Measurements from ENCODE around the gene FEZF2. TPM values are rescaled to one million over a fixed set of nuclear protein-coding genes. Genes with fewer than 3 reads are reported as not detected.

The FEZF2 gene
- not detected for total RNA-seq

DNA sequence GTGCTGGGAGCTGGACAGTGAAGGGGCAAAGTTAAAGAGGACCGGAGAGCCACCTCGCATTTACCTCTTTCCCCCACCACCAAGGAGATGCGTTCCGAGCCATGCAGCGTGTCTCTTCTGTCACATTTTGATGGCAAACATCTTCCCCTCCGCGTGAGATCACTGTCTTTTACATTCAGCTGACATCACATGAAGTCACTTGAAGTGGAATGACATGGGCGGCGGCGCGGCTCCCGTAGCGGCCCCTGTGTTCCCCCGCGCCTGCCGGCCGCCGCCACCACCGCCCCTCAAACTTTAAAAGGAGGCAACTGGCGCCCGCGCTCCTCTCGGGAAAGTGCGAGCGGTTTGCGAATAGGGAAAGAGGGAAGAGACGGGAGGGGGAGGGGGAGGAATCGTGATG, at the start of gene FEZF2:
Gene FEZF2, minus strand, starts transcription at position 336 of the 400 bp plus-strand sequence. CDS start 682 bp downstream, outside the sequence.
- no peak for DNase-seq

DNA sequence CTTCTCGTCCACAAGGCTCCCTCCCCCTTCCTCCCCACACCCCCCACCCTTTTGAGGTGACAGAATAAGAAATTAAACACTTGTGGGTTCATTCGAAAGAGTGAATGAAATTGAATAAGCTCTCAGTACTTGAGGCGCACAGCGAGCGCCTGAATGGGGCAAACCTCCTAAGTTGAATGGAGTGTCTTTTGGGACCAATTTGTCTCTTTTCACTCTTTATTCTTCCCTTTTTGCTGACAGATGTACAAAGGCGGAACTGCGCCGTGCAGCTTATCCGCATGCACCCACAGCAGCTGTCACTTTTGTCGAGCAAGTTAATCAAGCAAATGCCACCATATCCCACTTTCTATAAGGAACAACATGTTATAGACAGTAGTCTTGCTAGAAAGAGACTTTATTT, 47.9 kb upstream of the FEZF2 start:
- no peak for DNase-seq

DNA sequence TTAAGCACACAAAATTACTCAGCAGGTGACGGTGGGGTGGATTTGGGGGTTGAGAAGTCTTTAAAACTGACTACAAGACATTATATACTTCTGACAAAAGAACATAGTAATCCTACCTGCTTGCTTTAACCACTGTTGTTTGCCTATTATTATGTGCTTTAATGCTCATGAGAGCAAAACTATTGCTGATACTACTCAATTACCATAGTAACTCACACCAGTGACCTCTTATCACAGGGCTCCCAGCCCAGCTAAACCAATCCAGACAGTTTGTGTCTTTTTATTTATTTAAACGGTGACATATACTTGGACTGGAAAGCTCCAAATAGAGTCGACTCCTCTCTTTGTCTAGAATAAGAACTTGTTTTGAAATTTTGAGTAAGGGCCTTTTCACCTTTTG, 42.8 kb upstream of the FEZF2 start:
- no peak for DNase-seq

DNA sequence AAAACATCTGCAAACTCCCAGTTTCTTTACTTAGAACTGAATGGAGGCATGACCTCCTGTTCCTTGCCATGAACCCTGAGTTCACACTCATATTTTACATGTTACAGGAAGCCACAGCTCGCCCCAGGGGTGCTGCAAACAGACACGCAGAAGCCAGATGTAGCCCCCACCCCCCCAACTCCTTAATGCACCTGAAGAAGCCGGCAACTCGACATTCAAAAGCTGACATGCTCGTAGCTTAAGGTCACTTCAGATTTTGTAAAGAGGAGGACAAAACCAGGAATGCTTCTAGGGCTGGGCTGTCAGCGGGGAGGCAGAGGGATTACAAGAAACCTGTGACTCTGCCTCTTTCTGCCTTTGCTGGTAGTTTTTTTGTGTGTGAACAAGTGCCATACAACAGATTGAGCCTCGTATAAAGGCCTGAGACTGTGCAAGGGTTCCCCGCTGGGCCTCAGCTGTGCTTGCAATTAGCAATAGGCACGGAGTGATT, 42.0 kb upstream of the FEZF2 start:
- DNase-seq = no peak

DNA sequence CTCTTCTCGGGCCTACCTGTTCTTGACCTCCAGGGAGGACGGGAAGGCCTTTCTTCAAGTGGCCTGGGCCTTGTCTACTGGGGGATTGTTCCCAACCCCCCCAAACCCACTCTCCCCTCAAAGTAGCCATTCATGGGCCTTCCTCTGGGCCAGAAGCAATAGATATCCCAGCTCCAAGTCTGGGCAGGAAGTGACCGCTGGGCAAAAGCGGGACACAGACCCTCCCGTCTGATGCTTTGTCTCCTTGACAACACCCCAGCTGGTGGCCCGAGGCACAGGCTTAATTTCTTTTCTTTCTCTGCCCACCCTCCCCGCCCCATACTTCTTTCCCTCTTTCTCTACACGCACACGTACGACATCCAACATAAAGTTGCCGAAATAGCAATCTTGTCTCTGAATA, 41.4 kb upstream of the FEZF2 start:
- DNase-seq = no peak

DNA sequence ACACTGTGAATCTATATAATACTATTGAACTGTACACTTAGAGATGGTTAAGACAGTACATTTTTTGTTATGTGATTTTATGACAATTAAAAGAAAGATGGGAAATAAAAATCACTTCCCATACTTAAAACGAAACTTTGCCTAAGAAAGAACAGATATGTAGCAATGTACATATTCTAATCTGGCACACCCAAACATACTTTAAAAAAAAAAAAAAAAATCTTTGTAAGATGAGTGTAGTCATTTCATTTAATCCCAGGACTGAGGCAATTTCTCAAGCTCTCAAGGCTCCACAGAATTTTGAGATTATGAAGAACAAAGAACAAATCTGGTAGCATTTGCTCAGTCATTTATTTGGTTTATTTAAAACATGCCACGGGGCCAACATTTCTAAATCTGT, 40.3 kb upstream of the FEZF2 start:
- DNase-seq = no peak

DNA sequence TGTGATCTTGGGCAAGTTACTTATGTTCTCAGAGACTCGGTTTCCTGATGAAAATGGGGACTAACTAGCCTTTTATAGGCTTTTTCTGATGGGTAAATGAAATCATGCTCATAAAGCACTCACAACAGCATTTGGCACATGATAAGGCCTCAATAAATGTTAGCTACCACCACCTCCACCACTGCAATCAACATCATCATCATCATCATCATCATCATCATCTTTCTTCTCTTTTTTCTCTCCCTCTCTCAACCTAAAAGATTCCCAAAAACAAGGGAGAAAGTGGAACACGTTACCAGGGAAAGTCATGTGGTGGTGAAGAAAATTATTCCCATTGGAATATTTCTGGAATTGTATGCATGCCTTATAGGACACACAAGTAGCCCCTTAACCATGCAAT, 33.6 kb upstream of the FEZF2 start:
- no peak for DNase-seq

DNA sequence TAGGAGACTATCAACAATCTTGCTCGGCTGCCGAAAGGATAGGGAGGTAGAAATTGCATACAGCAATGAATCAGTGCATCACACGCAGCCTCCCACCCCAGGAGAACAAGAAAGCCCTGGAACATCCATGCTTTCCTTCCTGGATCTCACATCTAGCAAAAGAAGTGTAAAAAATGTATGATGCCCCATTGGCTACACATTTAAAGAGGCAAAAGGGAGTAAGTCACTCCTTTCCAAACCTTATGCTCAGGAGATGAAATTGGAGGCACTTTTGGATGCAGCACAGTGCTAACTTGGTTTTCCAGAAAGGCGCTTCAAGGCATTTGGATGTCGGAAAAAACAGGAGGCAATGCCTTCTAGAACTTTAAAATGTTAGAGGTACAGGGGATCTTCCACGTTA, 32.2 kb upstream of the FEZF2 start:
- DNase-seq = no peak

DNA sequence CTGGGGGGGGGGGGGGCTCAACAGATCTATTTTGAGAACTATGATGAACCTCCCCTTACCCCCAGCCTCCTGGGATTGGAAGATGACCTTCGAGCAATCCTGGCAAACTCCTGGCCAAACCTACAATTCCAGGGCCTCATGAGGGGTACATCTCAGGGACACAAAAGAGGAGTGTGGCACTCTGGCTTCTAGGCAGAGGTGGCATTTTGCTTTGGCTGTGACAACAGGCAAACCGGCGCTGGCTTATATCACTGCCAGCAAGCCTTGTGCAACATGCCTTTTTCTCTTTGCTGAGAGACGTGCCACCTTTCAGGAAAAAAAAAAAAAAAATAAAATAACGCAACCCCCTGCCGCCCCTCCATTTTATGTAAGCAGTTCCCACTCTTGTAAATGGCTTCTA, 31.8 kb upstream of the FEZF2 start:
- DNase-seq = no peak

DNA sequence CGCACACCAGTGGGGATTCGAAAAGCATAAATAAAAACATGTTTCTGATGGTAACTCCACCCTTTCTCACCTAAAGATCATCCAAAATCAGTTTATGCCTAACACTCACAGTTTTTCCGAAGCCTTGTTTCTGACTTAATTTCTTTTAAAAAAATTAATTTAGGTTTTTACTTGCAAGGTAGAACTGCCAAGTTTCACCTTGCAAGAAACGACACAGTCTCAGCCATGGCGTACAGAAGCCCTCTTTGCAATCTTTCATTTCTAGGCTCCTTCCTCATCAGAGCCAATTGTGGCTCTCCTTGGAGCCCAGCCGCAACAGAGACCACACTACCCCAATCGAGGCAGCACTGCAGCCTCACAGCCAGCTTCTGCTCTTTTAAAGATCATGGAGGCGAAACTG, 31.0 kb upstream of the FEZF2 start:
- no peak for DNase-seq

DNA sequence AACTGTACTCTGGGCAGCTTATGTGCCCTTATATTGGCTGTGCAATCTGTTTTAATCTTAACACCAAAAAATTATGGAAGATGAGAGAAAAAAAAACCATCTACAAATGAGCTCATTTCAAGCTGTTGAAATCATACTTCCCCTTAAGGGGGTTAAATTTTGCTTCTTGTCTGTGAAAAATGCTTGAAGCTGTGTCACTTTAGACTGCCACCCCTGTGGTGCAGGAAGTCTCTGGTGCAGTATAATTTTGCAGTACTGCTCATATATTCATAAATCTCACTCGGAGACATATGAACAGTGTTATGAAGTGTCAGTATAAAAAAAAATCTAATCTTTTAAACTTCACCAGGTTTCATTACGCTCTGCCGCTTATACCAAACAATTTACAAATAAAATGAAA, 30.4 kb upstream of the FEZF2 start:
- DNase-seq = no peak

DNA sequence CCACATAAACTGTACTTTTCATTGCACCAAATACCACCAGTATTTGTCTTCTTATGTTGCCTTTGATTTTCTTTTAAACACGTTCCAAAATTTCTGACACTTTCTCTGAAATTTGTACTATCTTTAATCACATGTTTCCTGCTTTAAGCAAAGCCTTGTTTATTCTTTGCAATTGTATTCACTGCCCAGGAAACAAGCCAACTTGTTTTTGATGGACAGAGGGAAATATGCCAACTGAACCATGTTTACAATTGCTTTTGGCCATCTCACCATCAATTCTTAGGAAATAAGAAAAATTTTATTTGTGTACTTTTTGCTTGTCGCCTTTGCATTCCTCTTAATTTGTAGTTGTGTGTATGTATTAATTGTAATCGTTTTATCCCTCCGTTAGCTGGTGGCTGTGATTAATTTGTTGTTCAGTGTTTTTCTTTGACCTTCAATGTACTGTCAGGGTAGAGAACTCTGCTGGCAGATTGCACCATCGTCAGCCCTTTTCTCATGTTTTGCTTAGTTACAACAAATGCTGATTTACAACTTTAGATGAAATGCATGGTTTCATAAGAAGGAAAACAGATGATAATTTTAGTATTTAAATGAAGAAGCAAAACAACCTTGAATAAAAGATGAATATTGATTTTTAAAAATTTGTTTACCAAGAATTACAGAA, 19.4 kb upstream of the FEZF2 start:
- DNase-seq = no peak

DNA sequence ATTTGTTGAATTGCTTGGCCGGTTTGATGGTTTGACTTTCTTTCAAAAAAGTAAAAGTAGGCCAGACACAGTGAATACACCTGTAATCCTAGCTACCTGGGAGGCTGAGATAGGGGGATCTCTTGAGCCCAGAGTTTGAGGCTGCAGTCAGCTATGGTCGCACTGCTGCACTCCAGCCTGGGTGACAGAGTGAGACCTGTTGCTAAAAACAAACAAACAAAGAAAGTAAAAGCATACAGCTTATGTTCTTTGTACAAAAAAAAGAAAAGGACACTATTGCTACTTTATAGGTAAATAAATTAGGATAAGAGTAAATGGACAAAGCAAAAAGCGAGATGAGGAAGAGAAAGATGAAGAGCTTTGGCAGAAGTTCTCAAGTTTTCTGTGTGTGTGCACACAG, 13.9 kb upstream of the FEZF2 start:
- DNase-seq = no peak

DNA sequence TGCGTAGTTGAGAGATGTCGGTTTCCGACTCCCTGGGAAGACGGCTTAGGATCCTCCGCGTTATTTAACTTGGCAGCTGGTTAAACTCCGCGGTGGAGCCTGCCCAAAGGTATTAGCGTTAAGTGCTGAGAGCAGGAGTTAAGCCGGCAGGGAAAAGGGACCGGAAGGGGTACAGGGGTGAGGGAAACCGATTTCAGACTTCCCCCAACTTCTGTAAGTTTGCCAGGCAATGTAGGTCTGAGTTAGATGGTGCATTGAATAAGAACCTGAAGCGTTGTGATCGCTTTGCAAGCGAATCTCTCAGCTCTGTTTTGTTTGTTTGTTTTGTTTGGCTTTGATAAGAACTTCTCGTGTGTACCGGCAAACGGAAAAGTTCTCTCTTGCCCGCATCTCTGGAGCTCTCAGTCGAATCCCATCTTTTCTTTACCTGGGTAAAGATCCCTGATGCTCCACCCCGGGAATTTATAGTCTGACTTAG, 6.0 kb upstream of the FEZF2 start:
- no peak for DNase-seq

DNA sequence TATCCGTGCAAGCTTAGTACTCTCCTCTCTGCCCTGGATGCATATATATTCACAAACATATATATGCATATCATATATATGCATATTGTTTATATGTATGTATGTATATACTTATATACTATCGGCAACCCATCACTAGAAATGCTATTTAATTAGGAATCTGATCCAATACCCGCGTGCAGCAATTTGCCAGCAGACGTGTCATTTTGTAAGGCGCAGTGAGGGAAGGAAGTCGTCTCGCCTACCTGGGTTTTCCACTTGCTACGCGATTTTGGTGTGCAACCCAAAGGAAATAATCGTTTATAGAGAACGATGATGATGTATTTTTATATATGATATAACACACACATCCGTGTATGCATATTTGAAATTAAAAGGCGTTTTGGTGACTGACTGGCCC, 5.6 kb upstream of the FEZF2 start:
- DNase-seq = no peak

DNA sequence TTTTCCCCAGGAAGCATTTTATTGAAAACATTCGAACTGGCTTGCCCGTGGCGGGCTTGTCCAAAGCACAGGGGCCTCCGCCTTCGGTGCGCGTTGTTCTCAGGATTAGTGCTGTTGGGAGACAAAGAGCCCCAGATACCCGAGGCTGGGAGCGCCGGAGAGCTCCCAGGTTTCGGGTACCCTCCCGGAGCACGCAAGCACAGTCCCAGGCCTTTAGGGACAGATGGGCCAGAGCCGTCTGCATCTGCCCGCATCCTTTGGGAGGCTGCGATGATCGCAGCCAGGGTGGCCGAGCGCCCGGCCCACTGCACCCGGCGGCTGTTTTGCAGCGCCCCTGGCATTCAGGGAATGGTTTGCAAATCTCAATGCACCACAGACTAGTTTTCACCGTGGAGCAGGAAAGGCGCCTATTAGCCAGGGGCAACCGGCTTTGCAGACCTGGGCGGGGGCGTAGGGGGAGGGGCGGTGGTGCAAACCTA, 5.0 kb upstream of the FEZF2 start:
- no peak for DNase-seq

DNA sequence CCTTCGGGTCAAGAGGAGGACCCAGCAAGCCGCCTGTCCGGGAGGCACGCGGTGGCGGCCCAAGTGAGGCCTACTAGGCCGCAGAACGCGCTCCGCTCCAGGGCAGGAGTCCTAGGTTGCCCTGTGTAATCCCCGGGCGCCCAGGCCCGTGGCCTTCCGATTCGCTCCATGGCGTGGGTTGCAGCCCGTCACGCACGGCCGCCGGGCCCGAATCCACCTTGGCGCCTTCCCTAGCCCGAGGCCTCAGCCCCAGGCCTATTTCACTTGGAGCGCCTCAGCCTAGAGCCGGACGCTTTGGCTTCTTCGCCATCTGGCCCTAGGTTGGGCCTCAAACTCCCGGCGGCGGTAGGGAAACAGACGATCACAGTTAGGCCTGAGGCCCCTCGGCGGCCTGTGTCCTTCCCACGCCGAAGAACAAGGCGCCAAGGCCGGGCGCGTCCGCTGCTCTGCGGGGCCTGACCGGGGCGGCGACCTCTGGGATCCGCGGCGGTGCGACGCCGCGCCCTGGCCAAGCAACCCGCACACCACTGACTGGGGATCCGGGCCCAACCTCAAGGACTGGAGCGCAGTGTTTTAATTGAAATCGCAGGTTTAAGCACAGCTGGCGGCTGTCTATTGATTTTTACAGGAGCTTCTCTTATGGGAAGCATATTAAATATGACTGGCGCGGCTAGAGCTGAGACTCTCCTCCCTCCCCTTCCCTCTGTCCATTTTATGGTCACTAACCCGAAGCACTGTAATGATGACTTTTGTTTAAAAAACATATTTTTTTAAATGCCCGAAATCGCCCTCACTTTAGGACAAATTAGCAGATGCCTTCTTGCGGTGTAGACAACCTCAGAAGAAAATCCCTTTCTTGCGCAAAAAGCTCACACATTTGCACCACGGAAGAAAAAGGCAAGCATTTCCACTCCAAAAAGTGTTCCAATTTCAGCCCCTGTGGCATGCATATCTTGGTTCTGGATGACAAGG, 3.8 kb upstream of the FEZF2 start:
- DNase-seq = no peak

DNA sequence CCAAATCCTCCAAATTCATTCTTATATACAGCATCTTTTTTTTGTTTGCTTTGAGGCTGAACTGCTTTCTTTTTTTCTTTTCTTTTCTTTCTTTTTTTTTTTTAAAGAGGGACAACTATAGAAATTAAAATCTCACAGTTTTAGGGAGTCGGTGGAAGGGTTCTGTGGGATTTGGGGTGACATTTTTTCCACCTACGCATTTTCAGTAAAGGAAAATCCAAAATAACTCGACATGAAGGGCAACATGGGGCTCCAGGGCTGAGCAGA, 3.0 kb upstream of the FEZF2 start:
- DNase-seq = no peak

DNA sequence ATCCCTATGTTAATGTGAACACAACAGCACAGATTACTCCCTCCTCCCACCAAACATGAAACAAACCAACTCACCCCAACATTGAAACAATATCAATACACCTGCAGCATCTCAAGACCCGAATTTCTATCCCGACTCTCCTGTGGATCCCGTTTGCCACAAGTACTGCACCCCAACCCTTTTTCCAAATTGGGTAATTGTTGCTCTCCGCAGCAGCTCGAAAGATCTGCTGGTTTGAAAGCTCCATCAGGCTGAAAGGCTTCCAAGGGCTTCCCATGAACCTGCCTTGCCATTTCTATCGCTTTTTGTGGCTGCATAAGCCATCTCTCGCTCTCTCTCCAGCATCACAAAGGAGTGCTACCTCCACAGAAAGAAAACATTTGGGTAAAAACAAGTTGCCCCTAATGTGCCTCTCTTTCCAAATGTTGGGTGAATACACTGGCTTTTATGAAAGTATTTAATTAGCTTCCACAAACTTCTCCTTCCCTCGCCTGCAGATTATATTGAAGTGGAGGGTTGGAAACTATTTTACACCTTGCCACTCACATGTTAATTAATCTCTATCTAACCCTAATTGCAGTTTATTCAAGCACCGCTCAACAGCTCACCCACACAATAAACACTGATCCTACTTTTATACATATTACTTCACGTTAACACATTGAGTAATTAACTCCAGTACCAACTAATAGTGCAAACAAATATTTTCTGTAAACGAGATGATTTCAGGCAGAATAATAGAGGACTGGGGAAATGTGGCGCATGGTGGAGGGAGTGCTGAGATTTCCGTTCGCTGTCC, 2.5 kb upstream of the FEZF2 start:
- DNase-seq = no peak

DNA sequence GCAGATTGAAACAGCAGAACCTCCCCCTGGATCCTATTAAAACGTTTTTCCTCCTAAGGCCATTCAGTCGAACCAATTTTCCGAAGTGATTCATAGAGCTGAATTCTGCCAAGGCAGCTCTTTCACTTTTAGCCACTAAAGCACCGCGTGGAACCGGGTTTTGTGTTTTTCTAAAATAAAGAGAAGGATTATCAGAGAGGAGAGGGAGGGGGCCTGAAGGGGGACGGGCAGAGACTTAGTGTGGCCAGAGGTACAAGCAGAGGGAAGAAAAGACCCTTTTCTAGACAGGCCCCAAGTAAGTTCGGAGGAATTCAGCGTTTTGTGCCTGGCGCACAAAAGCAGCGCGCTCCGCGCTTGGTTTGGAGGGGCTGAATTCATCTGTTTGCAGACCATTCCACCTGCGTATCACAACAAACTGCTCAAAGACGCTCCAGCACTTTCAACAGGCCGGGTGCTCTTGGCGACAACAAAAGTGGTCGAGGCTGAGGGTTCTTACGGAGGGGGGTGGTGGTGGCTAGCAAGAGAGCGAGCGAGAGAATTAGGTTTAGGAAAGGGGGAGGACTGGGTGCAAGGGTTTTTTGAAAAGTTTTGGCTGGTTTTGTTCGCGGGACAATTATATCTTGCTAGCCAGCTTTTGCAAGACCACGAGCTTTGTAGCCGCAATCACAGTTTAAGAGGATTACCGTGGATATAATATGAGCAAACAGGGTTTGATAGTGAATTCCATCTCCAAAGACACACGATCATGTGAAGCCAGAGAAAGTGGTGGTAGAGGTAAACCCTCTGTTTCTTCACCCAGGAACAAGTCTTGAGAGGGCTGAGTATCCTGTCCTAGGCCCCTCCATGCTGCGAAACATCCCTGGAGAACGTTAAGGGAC, 1.2 kb upstream of the FEZF2 start:
- DNase-seq = no peak

DNA sequence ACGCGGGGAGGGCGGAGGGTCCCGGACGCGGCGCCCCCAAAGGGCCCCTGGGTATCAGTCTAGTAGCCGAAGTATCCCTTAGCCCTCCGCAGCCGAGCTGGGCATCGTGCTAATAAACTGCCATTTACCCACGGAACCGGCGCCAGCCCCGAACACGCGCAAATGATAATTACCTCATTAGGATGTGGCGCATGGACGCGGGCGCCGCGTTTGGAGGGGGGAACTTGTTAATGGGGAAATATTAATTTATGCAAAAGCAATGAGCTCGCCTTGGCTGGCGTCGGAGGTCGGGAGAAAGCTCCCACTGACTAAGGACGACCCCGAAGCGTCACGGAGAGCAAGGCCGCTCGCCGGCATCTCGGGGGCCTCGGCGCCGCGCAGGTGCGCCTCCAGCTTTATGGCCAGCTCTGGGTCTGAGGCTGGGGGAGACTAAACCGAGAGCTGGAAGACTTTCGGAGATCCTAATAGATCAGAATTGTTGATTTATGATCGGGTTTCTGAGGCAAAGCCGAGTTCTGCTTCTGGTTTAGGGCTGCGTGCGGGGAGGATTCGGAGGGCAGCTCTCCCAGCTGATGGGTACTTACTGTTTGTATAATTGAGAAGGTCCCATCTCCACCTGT, 474 bp upstream of the FEZF2 start:
- no peak for DNase-seq
